Memory B cell (primary cell): ENCODE data around the gene TMF1.

ENCODE experiments used
- ATAC-seq: fragments of 150-1000 bp; cut with Tn5 transposase; 2 replicates; pipeline ENCODE4 v1.10.0; 2021; ENCODE audit warnings: low read depth, mild to moderate bottlenecking, moderate library complexity
- DNase-seq, 2 donors: peaks; one replicate each; pipeline ENCODE4 v3.0.0; 2022; ENCODE audit warnings: low spot score in 2 of 2
- H3K27ac Mint-ChIP-seq: one replicate; pipeline ENCODE4 v1.8.0; 2022; ENCODE audit warnings: mild to moderate bottlenecking, moderate library complexity, mixed read lengths
- H3K27me3 Mint-ChIP-seq: one replicate; pipeline ENCODE4 v1.8.0; 2022; ENCODE audit warnings: mixed read lengths
- H3K36me3 Mint-ChIP-seq: one replicate; pipeline ENCODE4 v1.8.0; 2022; ENCODE audit warnings: mild to moderate bottlenecking, mixed read lengths
- H3K4me1 Mint-ChIP-seq: one replicate; pipeline ENCODE4 v1.8.0; 2022; ENCODE audit warnings: mixed read lengths
- H3K4me3 Mint-ChIP-seq: one replicate; pipeline ENCODE4 v1.8.0; 2022; ENCODE audit warnings: mild to moderate bottlenecking, moderate library complexity, mixed read lengths
- H3K9me3 Mint-ChIP-seq: one replicate; pipeline ENCODE4 v1.8.0; 2022; ENCODE audit warnings: mixed read lengths

TMF1 gene

DNA sequence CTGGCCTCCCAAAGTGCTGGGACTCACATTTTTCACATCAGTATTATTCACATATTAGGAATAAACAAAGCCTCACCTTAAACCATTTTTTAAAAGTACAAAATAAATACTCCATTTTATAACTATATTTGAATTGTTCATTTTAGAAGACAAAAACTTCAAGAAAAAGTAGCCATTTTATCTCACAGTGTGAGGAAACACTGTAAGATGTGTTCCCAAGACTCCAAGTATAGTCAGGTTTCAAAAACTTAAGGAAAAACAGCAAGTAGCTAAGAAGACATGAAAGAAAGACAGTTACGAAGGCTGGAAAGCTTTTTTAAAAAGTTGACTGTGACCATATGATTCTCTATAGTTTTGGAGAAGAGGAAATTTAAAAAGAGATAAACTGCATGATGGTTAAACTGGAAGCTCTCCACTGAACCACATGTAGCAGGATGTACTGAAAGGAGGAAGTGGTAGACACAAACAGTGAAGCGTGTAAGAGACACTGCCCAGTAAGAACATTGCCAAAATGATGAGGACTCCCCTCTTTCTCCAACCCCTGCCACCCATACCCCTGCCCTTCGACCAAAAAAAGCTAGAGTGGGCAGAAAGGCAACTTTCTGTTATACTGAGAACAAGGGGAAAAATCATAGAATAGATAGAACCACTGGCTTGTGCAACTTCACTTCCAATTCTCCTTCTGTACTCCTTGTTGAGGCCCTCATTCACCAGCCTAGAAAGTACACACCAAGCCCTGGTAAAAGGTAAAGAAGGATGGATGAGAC is 6.2 kb upstream of the TMF1 start:
- peak overlapping the region; percentile 92 for H3K27ac Mint-ChIP-seq
- peaks cover 17% of the 10 kb centered on the region for H3K4me1 Mint-ChIP-seq

DNA sequence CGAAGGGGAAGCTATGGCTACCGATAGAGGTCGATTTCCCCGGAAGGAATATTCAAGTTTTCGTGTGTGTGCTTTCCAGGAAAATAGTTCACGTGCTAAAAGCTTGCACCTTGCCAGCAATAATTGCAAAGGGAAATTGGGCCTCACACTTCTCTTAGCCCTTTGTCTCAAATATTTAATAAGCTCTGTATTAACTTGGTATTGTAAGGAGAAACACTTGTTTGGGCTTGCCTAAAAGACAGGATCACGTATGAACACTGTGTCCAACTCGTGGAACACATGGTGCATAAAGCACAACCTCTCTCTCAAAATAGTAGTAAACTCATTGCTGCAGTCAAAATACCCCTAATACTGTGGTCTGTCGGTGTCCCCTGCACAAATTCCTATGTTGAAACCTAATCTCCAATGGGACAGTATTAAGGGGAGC is 352 bp upstream of the TMF1 start:
- peaks cover 11% of the 10 kb centered on the region for H3K36me3 Mint-ChIP-seq

More for the DNA sequence above, 6.2 kb upstream of the TMF1 start:
- Mint-ChIP-seq H3K9me3 (no peaks in the 10 kb centered on the region), H3K27me3 (no peaks in the 10 kb centered on the region), H3K4me3 (peak overlapping the region; percentile 67), H3K36me3 (peaks cover 27% of the 10 kb centered on the region)
- peak in 1 of 2 donors; percentile 35 for DNase-seq
- ATAC-seq, result peak; percentile 100

DNA sequence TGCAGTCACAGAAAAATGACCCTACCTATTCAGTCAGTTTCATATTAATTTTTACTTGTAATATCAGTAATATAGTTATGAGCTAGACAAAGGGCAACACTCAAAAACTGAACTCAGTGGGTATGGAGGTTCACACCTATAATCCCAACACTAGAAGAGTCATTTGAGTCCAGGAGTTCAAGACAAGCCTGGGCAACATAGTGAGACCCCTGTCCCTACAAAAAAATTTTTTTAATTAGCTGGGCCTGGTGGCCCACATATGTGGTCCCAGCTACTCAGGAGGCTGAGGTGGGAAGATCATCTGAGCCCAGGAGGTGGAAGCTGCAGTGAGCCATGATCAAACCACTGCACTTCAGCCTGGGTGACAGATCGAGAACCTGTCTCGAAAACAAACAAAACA is 3.1 kb downstream of the TMF1 start:
- H3K4me3 Mint-ChIP-seq, result no peak overlapping the region
- peaks cover 19% of the 10 kb centered on the region for H3K36me3 Mint-ChIP-seq
- H3K9me3 Mint-ChIP-seq, result no peaks in the 10 kb centered on the region
- H3K4me1 Mint-ChIP-seq, result peaks cover 29% of the 10 kb centered on the region
- H3K27me3 Mint-ChIP-seq, result no peaks in the 10 kb centered on the region
- no peak overlapping the region for H3K27ac Mint-ChIP-seq
- ATAC-seq (no peak), DNase-seq (no peak)

More for the DNA sequence above, 352 bp upstream of the TMF1 start:
- peak overlapping the region; percentile 99 for H3K27ac Mint-ChIP-seq
- no peak for ATAC-seq
- H3K4me3 Mint-ChIP-seq, result peak overlapping the region; percentile 98
- peaks cover 23% of the 10 kb centered on the region for H3K4me1 Mint-ChIP-seq
- no peaks in the 10 kb centered on the region for H3K9me3 Mint-ChIP-seq
- no peaks in the 10 kb centered on the region for H3K27me3 Mint-ChIP-seq
- no peak for DNase-seq

DNA sequence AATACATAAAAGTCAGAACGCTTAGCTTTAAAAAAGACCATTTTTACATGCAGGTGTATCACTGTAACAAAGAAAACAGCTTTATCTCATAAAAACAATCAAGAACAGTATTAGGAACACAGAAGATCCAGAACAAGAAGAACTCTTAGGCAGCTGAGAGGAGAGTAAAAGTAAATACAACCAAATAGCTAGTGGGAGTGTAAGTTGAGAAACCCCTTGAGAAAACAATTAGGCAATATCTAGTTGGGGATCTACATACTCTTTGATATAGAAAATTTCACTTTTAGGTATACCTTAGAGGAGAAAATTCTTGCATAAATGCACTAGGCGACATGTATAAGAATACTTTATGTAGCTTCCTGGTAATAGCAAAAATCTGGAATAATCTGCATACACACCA is 7.5 kb downstream of the TMF1 start:
- H3K27me3 Mint-ChIP-seq, result no peaks in the 10 kb centered on the region
- no peak overlapping the region for H3K4me3 Mint-ChIP-seq
- H3K4me1 Mint-ChIP-seq, result peaks cover 16% of the 10 kb centered on the region
- peak overlapping the region; percentile 28 for H3K27ac Mint-ChIP-seq
- peaks cover 35% of the 10 kb centered on the region for H3K36me3 Mint-ChIP-seq
- no peak for DNase-seq
- no peak for ATAC-seq
- no peaks in the 10 kb centered on the region for H3K9me3 Mint-ChIP-seq

DNA sequence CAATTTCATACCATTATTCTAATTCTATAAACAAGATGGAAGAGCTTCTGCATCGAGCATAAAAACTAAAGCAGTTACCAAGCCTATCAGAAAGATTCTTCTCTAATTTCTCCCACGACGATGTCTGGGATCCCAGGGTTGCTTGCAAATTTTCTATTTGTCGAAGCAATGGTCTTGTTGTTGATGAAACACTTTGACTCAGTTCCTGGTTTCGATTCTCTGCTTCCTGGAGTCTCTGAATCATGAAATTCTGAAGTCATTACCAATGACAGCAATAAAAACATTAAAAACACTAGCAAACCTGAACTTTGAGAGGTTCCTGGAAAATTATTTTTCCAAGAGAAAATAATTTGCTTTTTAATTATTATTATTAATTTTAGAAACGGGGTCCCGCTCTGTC is 18.7 kb downstream of the TMF1 start:
- DNase-seq, result no peak
- Mint-ChIP-seq H3K27me3 (no peaks in the 10 kb centered on the region), H3K9me3 (no peaks in the 10 kb centered on the region), H3K27ac (no peak overlapping the region), H3K4me1 (no peaks in the 10 kb centered on the region), H3K4me3 (no peak overlapping the region), H3K36me3 (peaks cover 32% of the 10 kb centered on the region)
- peak; percentile 53 for ATAC-seq

DNA sequence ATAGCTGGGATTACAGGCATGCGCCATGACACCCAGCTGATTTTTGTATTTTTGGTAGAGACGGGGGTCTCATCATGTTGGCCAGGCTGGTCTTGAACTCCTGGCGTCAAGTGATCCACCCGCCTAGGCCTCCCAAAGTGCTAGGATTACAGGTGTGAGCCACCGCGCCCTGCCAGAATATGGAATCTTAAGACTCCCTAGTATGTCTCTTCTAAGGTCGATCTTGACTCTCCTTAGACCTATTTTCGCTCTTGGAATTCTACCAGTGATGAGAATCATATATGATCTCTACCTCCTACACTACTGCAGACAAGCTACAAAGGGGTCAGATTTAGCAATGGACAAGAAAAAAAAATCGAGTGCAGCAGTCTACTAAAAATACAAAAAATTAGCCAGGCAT is 19.4 kb downstream of the TMF1 start:
- no peaks in the 10 kb centered on the region for H3K27me3 Mint-ChIP-seq
- H3K27ac Mint-ChIP-seq, result peak overlapping the region; percentile 70
- H3K4me1 Mint-ChIP-seq, result no peaks in the 10 kb centered on the region
- H3K4me3 Mint-ChIP-seq, result no peak overlapping the region
- ATAC-seq (no peak), DNase-seq (no peak)
- no peaks in the 10 kb centered on the region for H3K9me3 Mint-ChIP-seq
- H3K36me3 Mint-ChIP-seq, result peaks cover 38% of the 10 kb centered on the region

DNA sequence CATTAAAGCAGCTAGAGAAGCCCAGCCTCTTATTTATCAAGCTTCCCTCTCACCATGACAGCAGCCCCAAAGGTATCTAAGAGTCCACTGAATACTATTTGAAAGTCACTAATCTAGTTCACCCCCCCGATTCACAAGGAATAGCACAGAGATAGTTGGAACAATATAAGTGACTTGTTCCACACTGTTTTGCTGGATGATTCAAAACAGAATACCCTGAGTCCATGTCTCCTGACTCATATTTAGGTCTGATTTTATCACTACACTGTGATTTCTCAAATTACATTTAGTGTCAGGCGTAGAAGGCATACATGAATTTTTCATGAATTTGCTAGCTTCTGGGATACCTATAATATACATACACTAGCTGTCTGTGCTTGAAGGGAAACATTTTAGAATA is 20.0 kb downstream of the TMF1 start:
- Mint-ChIP-seq H3K36me3 (peaks cover 38% of the 10 kb centered on the region), H3K27ac (no peak overlapping the region)

DNA sequence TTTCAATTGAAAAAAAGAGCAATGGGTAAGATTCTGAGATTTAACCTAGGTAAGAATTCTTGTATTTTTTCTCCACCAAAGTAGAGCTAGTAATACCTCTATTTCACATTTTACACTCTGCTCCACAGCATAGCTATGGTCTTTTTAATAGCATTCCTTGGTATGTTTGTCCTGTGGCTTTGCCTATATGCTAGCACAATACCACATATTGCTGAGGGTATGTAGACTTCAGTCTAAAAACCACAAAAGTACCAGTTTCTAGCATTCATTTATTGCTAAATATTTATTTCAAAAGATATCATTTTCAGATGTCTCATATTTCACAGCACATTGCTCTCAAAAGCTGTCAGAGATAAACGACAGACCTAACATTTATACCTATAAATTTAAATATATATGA is 20.5 kb downstream of the TMF1 start:
- DNase-seq, result no peak
- no peaks in the 10 kb centered on the region for H3K27me3 Mint-ChIP-seq
- no peak for ATAC-seq
- H3K4me1 Mint-ChIP-seq, result no peaks in the 10 kb centered on the region
- no peaks in the 10 kb centered on the region for H3K9me3 Mint-ChIP-seq
- peaks cover 34% of the 10 kb centered on the region for H3K36me3 Mint-ChIP-seq
- H3K27ac Mint-ChIP-seq, result no peak overlapping the region
- no peak overlapping the region for H3K4me3 Mint-ChIP-seq

More for the DNA sequence above, 20.0 kb downstream of the TMF1 start:
- ATAC-seq, result no peak
- no peaks in the 10 kb centered on the region for H3K4me1 Mint-ChIP-seq
- no peaks in the 10 kb centered on the region for H3K27me3 Mint-ChIP-seq
- DNase-seq, result no peak
- no peaks in the 10 kb centered on the region for H3K9me3 Mint-ChIP-seq
- H3K4me3 Mint-ChIP-seq, result no peak overlapping the region

DNA sequence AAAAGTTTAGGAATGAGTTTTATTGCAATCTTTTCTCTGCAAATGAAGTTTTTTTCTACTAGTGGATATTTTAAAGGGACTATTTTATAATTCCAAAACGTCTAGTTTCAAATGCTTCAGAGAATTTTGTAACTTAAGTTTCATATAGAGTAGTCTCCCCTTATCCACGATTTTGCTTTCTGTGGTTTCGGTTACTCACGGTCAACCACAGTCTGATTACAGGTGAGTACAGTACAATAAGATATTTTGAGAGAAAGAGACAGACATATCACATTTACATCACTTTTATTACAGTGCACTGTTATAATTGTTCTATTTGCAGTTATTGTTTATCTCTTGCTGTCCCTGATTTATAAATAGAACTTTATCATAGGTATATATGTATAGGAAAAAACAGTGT is 31.3 kb downstream of the TMF1 start:
- H3K27ac Mint-ChIP-seq, result no peak overlapping the region
- no peak overlapping the region for H3K4me3 Mint-ChIP-seq
- DNase-seq, result no peak
- no peaks in the 10 kb centered on the region for H3K9me3 Mint-ChIP-seq
- H3K36me3 Mint-ChIP-seq, result peaks cover 13% of the 10 kb centered on the region
- H3K4me1 Mint-ChIP-seq, result no peaks in the 10 kb centered on the region
- no peak for ATAC-seq
- H3K27me3 Mint-ChIP-seq, result no peaks in the 10 kb centered on the region

DNA sequence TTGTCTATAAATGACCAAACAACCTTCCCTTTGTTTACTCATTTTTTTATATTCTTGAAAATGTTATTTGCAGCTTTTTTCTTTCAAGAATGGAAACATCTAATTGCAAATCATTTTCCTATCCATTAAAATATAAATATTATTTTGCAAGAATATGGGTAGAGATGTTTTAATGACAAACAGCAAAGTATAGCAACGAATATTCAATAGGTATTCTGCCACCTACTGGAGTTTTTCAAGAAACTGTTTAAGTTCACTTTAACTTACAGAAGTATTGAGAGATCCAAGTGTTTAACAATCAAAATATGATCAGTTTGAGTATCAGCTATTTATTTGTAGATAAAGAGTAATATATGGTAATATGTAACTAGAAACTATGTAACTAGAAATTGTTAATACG is 31.7 kb downstream of the TMF1 start:
- no peak overlapping the region for H3K27ac Mint-ChIP-seq
- H3K27me3 Mint-ChIP-seq, result no peaks in the 10 kb centered on the region
- no peak overlapping the region for H3K4me3 Mint-ChIP-seq
- no peaks in the 10 kb centered on the region for H3K4me1 Mint-ChIP-seq
- no peak for DNase-seq
- H3K36me3 Mint-ChIP-seq, result peaks cover 9% of the 10 kb centered on the region
- no peak for ATAC-seq
- H3K9me3 Mint-ChIP-seq, result no peaks in the 10 kb centered on the region

DNA sequence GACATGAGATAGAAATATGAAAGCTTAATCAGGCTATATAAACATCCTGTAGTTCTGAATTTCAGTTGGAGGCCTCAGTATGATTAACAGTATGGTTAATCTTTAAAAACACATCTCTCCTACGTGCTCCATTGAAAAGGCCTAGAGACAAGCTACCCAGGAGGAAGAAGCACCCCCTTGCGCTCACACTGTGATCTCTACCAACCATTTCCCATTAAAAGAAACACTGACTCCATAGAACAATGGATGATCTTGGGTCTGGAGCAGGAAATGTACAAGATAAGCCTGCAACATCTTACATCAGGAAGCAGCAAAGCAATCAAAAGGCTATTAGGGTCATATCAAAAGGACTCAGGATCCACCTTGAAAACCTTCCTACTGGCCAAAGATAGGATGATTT is 35.2 kb downstream of the TMF1 start:
- Mint-ChIP-seq H3K9me3 (no peaks in the 10 kb centered on the region), H3K27ac (no peak overlapping the region), H3K4me1 (peaks cover 9% of the 10 kb centered on the region), H3K4me3 (no peak overlapping the region), H3K27me3 (no peaks in the 10 kb centered on the region), H3K36me3 (peaks cover 3% of the 10 kb centered on the region)
- ATAC-seq (no peak), DNase-seq (no peak)

DNA sequence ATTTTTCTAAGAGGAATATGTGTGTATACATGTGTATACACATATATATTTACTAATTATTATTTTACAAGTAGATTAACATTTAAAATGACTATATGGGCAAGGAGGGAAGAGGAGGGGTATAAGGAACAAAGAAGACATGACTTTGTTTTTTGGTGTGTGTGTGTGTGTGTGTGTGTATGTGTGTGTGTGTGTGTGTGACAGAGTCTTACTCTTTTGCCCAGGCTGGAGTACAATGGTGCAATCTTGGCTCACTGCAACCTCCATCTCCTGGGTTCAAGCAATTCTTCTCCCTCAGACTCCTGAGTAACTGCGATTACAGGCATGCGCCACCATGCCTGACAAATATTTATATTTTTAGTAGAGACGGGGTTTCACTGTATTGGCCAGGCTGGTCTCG is 36.0 kb downstream of the TMF1 start:
- Mint-ChIP-seq H3K36me3 (peaks cover 2% of the 10 kb centered on the region), H3K27me3 (no peaks in the 10 kb centered on the region), H3K4me1 (peaks cover 9% of the 10 kb centered on the region), H3K4me3 (no peak overlapping the region), H3K9me3 (no peaks in the 10 kb centered on the region), H3K27ac (no peak overlapping the region)
- ATAC-seq (no peak), DNase-seq (no peak)

DNA sequence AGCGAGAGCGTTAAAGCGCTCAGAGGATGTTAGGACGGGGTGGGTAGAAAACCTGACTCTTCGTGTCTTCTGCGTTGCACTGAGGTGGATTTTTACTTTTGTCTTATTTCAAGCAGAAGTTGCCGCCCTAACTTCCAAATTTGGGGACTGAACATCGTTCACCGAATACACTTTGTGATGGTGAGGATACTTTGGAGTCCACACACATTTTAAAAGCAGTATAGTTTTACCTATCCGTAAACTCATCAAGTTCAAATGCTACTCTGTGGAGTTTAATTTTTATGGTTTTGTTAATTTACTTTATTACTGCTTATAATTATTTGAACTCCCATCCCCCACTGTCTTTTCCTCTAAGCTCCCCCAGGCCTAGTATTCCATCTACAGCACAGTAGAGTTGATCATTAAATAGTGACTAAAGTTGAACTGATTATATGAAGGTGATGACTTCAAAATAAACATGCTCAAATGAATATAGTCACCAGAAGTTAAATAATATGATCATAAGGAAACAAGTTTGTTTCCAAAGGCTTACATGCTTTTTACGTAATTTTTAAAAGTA is 38.0 kb downstream of the TMF1 start:
- no peak for DNase-seq
- Mint-ChIP-seq H3K9me3 (no peaks in the 10 kb centered on the region), H3K27ac (peak overlapping the region; percentile 60), H3K4me3 (peak overlapping the region; percentile 87), H3K36me3 (peaks cover 4% of the 10 kb centered on the region), H3K4me1 (peaks cover 9% of the 10 kb centered on the region), H3K27me3 (no peaks in the 10 kb centered on the region)
- no peak for ATAC-seq

DNA sequence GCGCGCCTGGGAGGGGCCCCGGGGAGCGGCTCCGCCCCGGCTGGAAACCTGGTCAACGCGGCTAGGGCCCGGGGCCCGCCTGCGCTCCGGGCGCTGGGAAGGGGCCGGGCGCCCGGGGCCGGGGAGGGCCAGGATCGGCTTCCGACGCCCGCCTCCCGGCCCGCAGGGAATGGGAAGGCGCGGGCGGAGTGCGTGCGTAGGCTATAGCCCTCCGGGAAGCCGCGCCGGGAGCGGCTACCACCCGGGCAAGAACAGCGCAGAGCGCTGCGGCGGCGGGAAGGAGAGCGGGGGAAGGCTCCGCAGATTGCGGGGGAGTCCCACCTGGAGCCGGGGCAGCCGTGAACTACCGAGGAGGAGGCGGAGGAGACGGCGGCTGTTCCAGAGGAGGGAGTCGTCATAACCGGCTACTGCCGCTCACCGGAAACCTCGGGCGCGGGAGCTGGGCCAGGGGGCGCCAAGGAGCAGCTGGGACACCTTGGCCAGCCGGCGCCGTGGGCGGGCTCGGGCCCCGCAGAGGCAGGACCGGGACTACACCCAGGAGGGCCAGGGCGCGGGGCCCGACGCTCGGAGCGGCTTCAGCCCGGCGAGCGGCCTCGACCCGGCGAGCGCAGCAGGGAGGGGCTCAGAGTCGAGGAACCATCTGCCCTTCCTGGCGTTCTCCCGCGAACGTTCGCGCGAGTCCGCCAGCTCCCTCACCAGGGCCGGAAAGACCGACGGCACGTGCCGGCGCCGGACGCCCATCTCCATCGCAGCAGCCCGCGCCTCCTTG is 38.7 kb downstream of the TMF1 start, which contains the start of gene EOGT:
Gene EOGT, minus strand, starts transcription at position 432 of the 769 bp plus-strand sequence. CDS start 3,838 bp downstream, outside the sequence.
- ATAC-seq (peak; percentile 78), DNase-seq (peak; percentile 55 to 65)
- Mint-ChIP-seq H3K36me3 (peaks cover 6% of the 10 kb centered on the region), H3K4me3 (peak within 1 kb of the TSS; percentile 93), H3K4me1 (peaks cover 9% of the 10 kb centered on the region), H3K27me3 (no peaks in the 10 kb centered on the region), H3K9me3 (no peaks in the 10 kb centered on the region), H3K27ac (peak within 1 kb of the TSS; percentile 87)
